DOHH2 (cell line): ENCODE measurements around the gene WHRN.

Source experiments
- CTCF ChIP-seq: fragments of 200-600 bp; sonication (generic); IDR thresholded peaks from one replicate; pipeline ENCODE4 v1.5.1; 2014; ENCODE audit warnings: antibody characterized with exemption, mild to moderate bottlenecking, low read depth, low read length; ENCODE audit not compliant: poor library complexity, severe bottlenecking
- EZH2phosphoT487 ChIP-seq: fragments of 200-600 bp; sonication (generic); IDR thresholded peaks from 2 replicates; pipeline ENCODE4 v1.6.1; 2017; ENCODE audit warnings: borderline replicate concordance, mild to moderate bottlenecking, antibody characterized with exemption, low read length, moderate library complexity, mixed read lengths

GRCh38 chr9:114375386-114376175, 129.7 kb downstream of the WHRN start:
- TF ChIP-seq CTCF: no peak
- no peak for TF ChIP-seq EZH2phosphoT487
